Lower leg skin (tissue), 4 donors: ENCODE results near the gene ZNF778. TPM values are rescaled to one million over a fixed set of nuclear protein-coding genes. Genes with fewer than 3 reads are reported as not detected.

Experiments
- DNase-seq, 2 donors: peaks; one replicate each; pipeline ENCODE4 v3.0.0-alpha.2; 2019; ENCODE audit warnings: low spot score in 2 of 2
- H3K4me3 ChIP-seq: fragments of 200-600 bp; sonication (generic); 2 replicates; pipeline ENCODE4 v1.5.1; 2017; ENCODE audit warnings: mild to moderate bottlenecking, low read depth; ENCODE audit not compliant: poor library complexity, severe bottlenecking
- CTCF ChIP-seq, 3 donors: fragments of 450-650 bp; IDR thresholded peaks; one replicate each; pipeline ENCODE4 v1.5.1; 2016; ENCODE audit warnings: antibody characterized with exemption in 3 of 3, mild to moderate bottlenecking in 3 of 3, moderate library complexity in 2 of 3
- POLR2A ChIP-seq, 2 donors: fragments of 450-650 bp; IDR thresholded peaks; one replicate each; pipeline ENCODE4 v1.6.1; 2016 to 2017; ENCODE audit warnings: antibody characterized with exemption in 2 of 2, mild to moderate bottlenecking in 1 of 2, moderate library complexity in 1 of 2
- WGBS, 2 donors: methylation state at CpG; one replicate each; pipeline ENCODE4 v1.1.5; 2018; 5-methylcytosine and 5-hydroxymethylcytosine counted together
- intact Hi-C: fragments of 100-400 bp; cut with DNase I; formaldehyde crosslinking; loops from one replicate; pipeline ENCODE4 v1.15.0; 2023; ENCODE audit warnings: low total_unique reads
- total RNA-seq, 4 donors: library from RNA; depleted of rRNA; stranded (reverse); fragments of >200 nt; gene quantifications; one replicate each; pipeline ENCODE4 v1.1.0, GENCODE V29; 2016

ZNF778 gene
- total RNA-seq, 4 donors from 2014 or later: 10.9 to 34.8 (median 18.1) TPM

DNA sequence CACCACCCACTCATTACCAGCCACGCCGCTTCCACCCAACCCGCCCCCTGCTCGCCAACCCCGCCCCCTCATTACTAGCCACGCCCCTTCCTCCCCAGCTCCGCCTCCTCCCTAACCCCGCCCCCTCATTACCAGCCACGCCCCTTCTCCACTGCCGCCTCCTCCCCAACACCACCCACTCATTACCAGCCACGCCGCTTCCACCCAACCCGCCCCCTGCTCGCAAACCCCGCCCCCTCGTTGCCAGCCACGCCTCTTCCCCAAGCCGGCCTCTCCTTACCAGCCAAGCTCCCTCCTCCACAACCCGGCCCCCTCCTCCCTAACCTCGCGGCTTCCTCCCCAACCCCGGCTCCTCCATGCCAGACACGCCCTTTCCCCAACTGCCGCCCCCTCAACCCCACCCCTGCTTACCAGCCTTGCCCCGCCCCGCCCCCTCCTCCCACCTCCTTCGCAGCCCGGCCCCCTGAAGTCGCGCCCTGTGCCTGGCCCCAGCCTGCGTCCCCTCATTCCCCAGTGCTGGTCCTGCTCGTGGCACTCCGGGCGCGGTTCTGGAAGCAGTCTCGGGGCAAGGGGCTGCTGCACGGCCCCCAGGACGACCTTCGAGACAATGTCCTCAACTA is 24.4 kb upstream of the ZNF778 start:
- intact Hi-C loops: no loop called here
- no peak for DNase-seq
- no peak for TF ChIP-seq POLR2A (IDR thresholded peaks at IDR 0.05)
- TF ChIP-seq CTCF (IDR thresholded peaks at IDR 0.05): no peak
- no peak overlapping the region for H3K4me3 ChIP-seq
- 8 to 12% methylated on average over 28 to 36 of the region's 39 CpGs for WGBS, 2 donors

- WGBS, 2 donors: 52 to 62% methylated on average over 17 to 38 of the region's 38 CpGs
- TF ChIP-seq CTCF (IDR thresholded peaks at IDR 0.05) (no peak), POLR2A (IDR thresholded peaks at IDR 0.05) (no peak)
- H3K4me3 ChIP-seq: no peak overlapping the region
- DNase-seq: no peak
- intact Hi-C loops: no loop called here
These were observed 23.8 kb upstream of the ZNF778 start for GRCh38 chr16:89193576-89194293.

GRCh38 chr16:89194340-89195311 is 22.9 kb upstream of the ZNF778 start:
- H3K4me3 ChIP-seq: no peak overlapping the region
- no peak for TF ChIP-seq CTCF (IDR thresholded peaks at IDR 0.05)
- no peak for TF ChIP-seq POLR2A (IDR thresholded peaks at IDR 0.05)
- 82 to 86% methylated on average over 25 to 40 of the region's 45 CpGs for WGBS, 2 donors
- no peak for DNase-seq
- intact Hi-C loops: no loop called here

DNA sequence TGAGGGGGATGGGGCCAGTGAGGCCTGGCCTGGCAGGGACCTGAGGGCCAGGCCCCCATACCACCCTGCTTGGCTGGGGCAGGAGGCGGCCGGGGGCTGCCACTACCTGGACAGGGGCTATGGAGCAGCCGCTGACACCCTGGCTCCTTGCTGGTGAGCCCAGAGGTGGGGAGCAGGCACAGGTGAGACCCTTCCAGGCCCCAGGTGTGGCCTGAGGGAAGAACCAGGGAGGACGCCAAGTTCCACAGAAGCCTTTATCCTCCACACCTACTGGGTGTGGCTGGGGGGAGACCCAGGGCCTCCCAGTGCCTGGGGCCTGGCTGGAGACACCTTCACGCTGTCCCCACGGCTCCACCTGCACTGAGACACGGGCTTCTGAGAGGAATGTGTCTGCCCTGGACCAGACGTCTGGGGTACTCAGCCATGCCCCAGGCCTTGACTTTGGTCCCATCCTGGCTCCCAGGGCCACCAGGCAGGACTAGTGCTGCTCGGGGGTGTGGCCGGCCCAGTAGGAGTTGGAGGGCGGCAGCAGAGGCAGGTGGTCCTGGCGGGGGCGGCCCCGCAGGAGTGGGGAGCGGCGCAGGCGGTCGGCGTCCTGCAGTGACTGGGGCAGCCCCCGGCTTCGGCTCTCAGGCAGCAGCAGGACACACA is 21.9 kb upstream of the ZNF778 start:
- intact Hi-C loops: no loop called here
- no peak overlapping the region for H3K4me3 ChIP-seq
- WGBS, 2 donors: 78 to 89% methylated on average over 16 to 21 of the region's 21 CpGs
- DNase-seq: no peak
- TF ChIP-seq POLR2A (IDR thresholded peaks at IDR 0.05): no peak
- TF ChIP-seq CTCF (IDR thresholded peaks at IDR 0.05): no peak

DNA sequence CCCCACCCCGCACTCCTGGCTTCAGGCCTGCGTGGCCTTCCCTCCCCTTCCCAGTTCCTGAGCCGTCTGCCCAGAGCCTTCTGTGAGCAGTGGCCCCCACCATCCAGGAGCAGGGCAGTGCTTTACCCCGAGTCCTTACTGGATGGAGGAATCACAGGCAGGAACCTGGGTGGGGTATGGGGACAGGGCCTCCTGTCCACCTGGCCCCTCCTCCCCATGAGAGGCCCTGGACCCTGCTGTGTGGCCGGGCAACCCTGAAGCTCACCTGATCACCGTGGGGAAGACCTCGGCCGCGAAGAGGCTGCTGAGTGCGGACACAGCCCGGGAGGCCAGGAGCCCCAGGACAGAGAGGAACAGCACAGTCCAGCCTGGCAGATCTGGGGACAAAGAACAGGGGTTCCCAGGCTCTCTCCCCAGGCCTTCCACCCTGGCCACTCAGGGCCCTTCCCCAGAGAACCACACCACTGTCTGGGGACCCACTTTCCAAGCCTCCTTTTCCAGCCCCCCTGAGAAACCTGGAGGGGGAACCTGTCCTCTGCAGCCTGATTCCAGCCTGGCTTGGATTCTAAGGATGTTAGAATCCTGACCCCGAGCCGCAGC is 20.4 kb upstream of the ZNF778 start:
- TF ChIP-seq POLR2A (IDR thresholded peaks at IDR 0.05): no peak
- no peak for TF ChIP-seq CTCF (IDR thresholded peaks at IDR 0.05)
- no peak for DNase-seq
- 84 to 86% methylated on average over 8 to 12 of the region's 13 CpGs for whole genome bisulfite sequencing, 2 donors

More for the DNA sequence above, 20.4 kb upstream of the ZNF778 start:
- intact Hi-C loops: no loop called here
- H3K4me3 ChIP-seq: no peak overlapping the region
